SK-N-SH (cell line): Measurements from ENCODE around the gene FKBP8. TPM values are rescaled to one million over a fixed set of nuclear protein-coding genes. Genes with fewer than 3 reads are reported as not detected.

ENCODE experiments used
- CTCF ChIA-PET: fragments of 300-600, 350-600 bp; formaldehyde crosslinking; extraction: SDS; loops from one replicate; lab custom pipeline; 2021; lab: Yijun Ruan, JAX
- POLR2A ChIA-PET: fragments of 350-600 bp; sonication (Branson Sonifier 250); formaldehyde crosslinking; extraction: SDS; loops from one replicate; lab custom pipeline; 2020; ENCODE audit warnings: antibody characterized with exemption, inconsistent platforms; lab: Yijun Ruan, JAX
- DNase-seq: peaks from one replicate; pipeline ENCODE4 v3.0.0; 2012
- H2AFZ ChIP-seq: fragments of 200-600 bp; sonication (generic); 2 replicates; pipeline ENCODE4 v1.8.1; 2016; ENCODE audit warnings: antibody characterized with exemption, mild to moderate bottlenecking, low read depth
- H3F3A ChIP-seq: fragments of 200-600 bp; sonication (generic); replicated peaks from 2 replicates; pipeline ENCODE3; 2016; ENCODE audit warnings: antibody characterized with exemption, mild to moderate bottlenecking; ENCODE audit not compliant: insufficient read depth
- H3K27ac ChIP-seq, 2 experiments: fragments of 200-500 bp in 1 of 2; fragments of 200-600 bp in 1 of 2; sonication (Bioruptor generic) in 1 of 2; sonication (generic), shearing (Covaris generic) in 1 of 2; 2 replicates each; pipeline versions ENCODE4 v1.5.1 to v1.6.1; 2014 to 2016; ENCODE audit warnings: low read depth in 2 of 2, inconsistent platforms in 1 of 2, low read length in 1 of 2, mild to moderate bottlenecking in 1 of 2, mixed read lengths in 1 of 2
- H3K27me3 ChIP-seq: fragments of 200-600 bp; sonication (generic), shearing (Covaris generic); 2 replicates; pipeline ENCODE4 v1.6.1; 2016; ENCODE audit warnings: mixed run types; ENCODE audit not compliant: insufficient read depth
- H3K36me3 ChIP-seq, 2 experiments: fragments of 200-500 bp in 1 of 2; fragments of 200-600 bp in 1 of 2; sonication (Bioruptor generic) in 1 of 2; sonication (generic) in 1 of 2; replicated peaks in 1 of 2; 2 replicates each; pipeline versions ENCODE3 to v1.5.1; 2014 to 2016; ENCODE audit warnings: low read length in 1 of 2, mild to moderate bottlenecking in 1 of 2; ENCODE audit not compliant: insufficient read depth in 2 of 2, control insufficient read depth in 1 of 2
- H3K4me1 ChIP-seq, 2 experiments: fragments of 200-500 bp in 1 of 2; fragments of 200-600 bp in 1 of 2; sonication (Bioruptor generic) in 1 of 2; sonication (generic), shearing (Covaris generic) in 1 of 2; 2 replicates each; pipeline versions ENCODE4 v1.5.1 to v1.6.1; 2014 to 2016; ENCODE audit warnings: low read depth in 1 of 2, low read length in 1 of 2, mixed run types in 1 of 2; ENCODE audit not compliant: insufficient read depth in 2 of 2, control insufficient read depth in 1 of 2
- H3K4me2 ChIP-seq: fragments of 200-600 bp; sonication (generic), shearing (Covaris generic); 2 replicates; pipeline ENCODE4 v1.6.1; 2017; ENCODE audit warnings: mixed run types
- H3K4me3 ChIP-seq, 2 experiments: fragments of 200-500 bp in 1 of 2; fragments of 200-600 bp in 1 of 2; sonication (Bioruptor generic) in 1 of 2; sonication (generic), shearing (Covaris generic) in 1 of 2; 2 replicates each; pipeline versions ENCODE4 v1.5.1 to v1.8.1; 2014 to 2016; ENCODE audit warnings: low read depth in 2 of 2, inconsistent platforms in 1 of 2, low read length in 1 of 2, mild to moderate bottlenecking in 1 of 2, mixed read lengths in 1 of 2, moderate library complexity in 1 of 2
- H3K79me2 ChIP-seq: fragments of 200-600 bp; sonication (generic); 2 replicates; pipeline ENCODE4 v1.8.1; 2017; ENCODE audit warnings: mild to moderate bottlenecking; ENCODE audit not compliant: insufficient read depth
- H3K9ac ChIP-seq: fragments of 200-600 bp; sonication (generic); 2 replicates; pipeline ENCODE4 v1.6.1; 2017; ENCODE audit warnings: mixed run types
- H3K9me2 ChIP-seq: fragments of 200-600 bp; sonication (generic); 2 replicates; pipeline ENCODE4 v1.6.1; 2017; ENCODE audit warnings: mixed run types
- H3K9me3 ChIP-seq: fragments of 200-600 bp; sonication (generic); 2 replicates; pipeline ENCODE4 v1.6.1; 2017; ENCODE audit warnings: mixed run types, mild to moderate bottlenecking, moderate library complexity
- H4K20me1 ChIP-seq: fragments of 200-600 bp; sonication (generic); 2 replicates; pipeline ENCODE4 v1.6.1; 2017; ENCODE audit warnings: mild to moderate bottlenecking, mixed run types; ENCODE audit not compliant: insufficient read depth
- CHD2 ChIP-seq: fragments of 150-350 bp; IDR thresholded peaks from 2 replicates; pipeline ENCODE4 v1.6.1; 2018; ENCODE audit warnings: low read length; ENCODE audit not compliant: partially characterized antibody
- CTCF ChIP-seq: fragments of 200-600 bp; sonication (generic); IDR thresholded peaks from 2 replicates; pipeline ENCODE4 v1.6.1; 2017; ENCODE audit warnings: antibody characterized with exemption, mild to moderate bottlenecking, moderate library complexity
- ELF1 ChIP-seq: IDR thresholded peaks from 2 replicates; pipeline ENCODE4 v1.4.0; 2012
- EP300 ChIP-seq, 2 experiments: IDR thresholded peaks; 2 replicates each; pipeline versions ENCODE4 v1.4.0 to v1.6.1; 2012; ENCODE audit warnings: borderline replicate concordance in 1 of 2, low read depth in 1 of 2, low read length in 1 of 2
- EZH2phosphoT487 ChIP-seq: fragments of 200-600 bp; sonication (generic); IDR thresholded peaks from 2 replicates; pipeline ENCODE4 v1.6.1; 2017; ENCODE audit warnings: low read depth, mixed run types, mild to moderate bottlenecking, antibody characterized with exemption, moderate library complexity, borderline replicate concordance
- FOXM1 ChIP-seq: IDR thresholded peaks from 2 replicates; pipeline ENCODE4 v1.4.0; 2012; ENCODE audit warnings: low read depth, mild to moderate bottlenecking
- GABPA ChIP-seq: IDR thresholded peaks from 2 replicates; pipeline ENCODE4 v1.4.0; 2012; ENCODE audit warnings: low read depth, mild to moderate bottlenecking
- IRF3 ChIP-seq: fragments of 150-350 bp; IDR thresholded peaks from 2 replicates; pipeline ENCODE4 v1.6.1; 2016; ENCODE audit warnings: mild to moderate bottlenecking, low read depth, low read length
- NRF1 ChIP-seq: IDR thresholded peaks from 2 replicates; pipeline ENCODE4 v1.6.1; 2012; ENCODE audit warnings: low read depth, mild to moderate bottlenecking, low read length
- RAD21 ChIP-seq: IDR thresholded peaks from 2 replicates; pipeline ENCODE4 v1.6.1; 2012; ENCODE audit warnings: mild to moderate bottlenecking, low read length
- TCF12 ChIP-seq: IDR thresholded peaks from 2 replicates; pipeline ENCODE4 v1.4.0; 2012
- TEAD4 ChIP-seq: IDR thresholded peaks from 2 replicates; pipeline ENCODE4 v1.4.0; 2012; ENCODE audit warnings: mild to moderate bottlenecking, borderline replicate concordance; ENCODE audit not compliant: insufficient read depth
- USF1 ChIP-seq: IDR thresholded peaks from 2 replicates; pipeline ENCODE4 v1.4.0; 2012; ENCODE audit warnings: low read depth, borderline replicate concordance
- YY1 ChIP-seq: IDR thresholded peaks from 2 replicates; pipeline ENCODE4 v1.4.0; 2012; ENCODE audit warnings: low read depth, mild to moderate bottlenecking
- WGBS: methylation state at CpG from one replicate; pipeline ENCODE4 v1.1.6; 2017; ENCODE audit warnings: low lambda C conversion rate; 5-methylcytosine and 5-hydroxymethylcytosine counted together
- polyA plus RNA-seq, 3 experiments: library from polyadenylated mRNA; depleted of rRNA; stranded (reverse); fragments of >200 nt; gene quantifications; 2 replicates each; pipeline ENCODE4 v1.2.3, GENCODE V29; 2012

FKBP8 gene
- polyA plus RNA-seq, 1 of the 3 experiments (the other 2 are of a cell fraction) = 273 TPM

- H3K27ac ChIP-seq = no peak overlapping the region; a peak in 1 of 4 replicates
- TF ChIP-seq GABPA = no peak
- no peak for TF ChIP-seq YY1
- no peak for TF ChIP-seq CHD2
- no peak for TF ChIP-seq TEAD4
- no peak for TF ChIP-seq NRF1
- no peak for TF ChIP-seq EZH2phosphoT487
- no peak for TF ChIP-seq TCF12
- no peak for TF ChIP-seq CTCF
- no peak for TF ChIP-seq ELF1
- TF ChIP-seq IRF3 = no peak
- TF ChIP-seq RAD21 = no peak
- TF ChIP-seq EP300 (IDR thresholded peaks at IDR 0.05; ENCODE audit: borderline replicate concordance in 1 of 2, low read depth in 1 of 2, low read length in 1 of 2) = no peak
- no peak for TF ChIP-seq USF1
- TF ChIP-seq FOXM1 = no peak
- no peak overlapping the region for H2AFZ ChIP-seq
- no peak overlapping the region for H3K4me3 ChIP-seq
- no peaks in the 10 kb centered on the region for H3K27me3 ChIP-seq
- CTCF ChIA-PET = interaction anchor here (0.8 to 4.2 kb wide), 7 partner anchors 10 to 44 kb away, joined by 3 to 36 read pairs (median 4); partner anchors contain the start of gene ELL
- H3K4me2 ChIP-seq = no peak overlapping the region
- H3K4me1 ChIP-seq = peaks cover 0 to 75% of the 10 kb centered on the region in 2 experiments; a peak in 1 of 4 replicates
- peaks cover 100% of the 10 kb centered on the region for H4K20me1 ChIP-seq
- POLR2A ChIA-PET = no interaction called here
- no peak for DNase-seq
- no peak overlapping the region for H3K9ac ChIP-seq
- peaks cover 96% of the 10 kb centered on the region for H3K79me2 ChIP-seq
- no peaks in the 10 kb centered on the region for H3K9me2 ChIP-seq
- no peaks in the 10 kb centered on the region for H3K9me3 ChIP-seq
- H3F3A ChIP-seq = no peaks in the 10 kb centered on the region
- no peaks in the 10 kb centered on the region for H3K36me3 ChIP-seq
- WGBS = 93% methylated on average over 7 of the region's 8 CpGs
Measured at GRCh38 chr19:18504886-18505610, 38.3 kb downstream of the FKBP8 start.
